ENCODE data around the gene VTCN1.

VTCN1 gene

GRCh38 chr1:117143871-117144270 lies 66.9 kb downstream of the VTCN1 start:
- Histone ChIP-seq H3K36me3 (ENCODE audit: control insufficient read depth, insufficient read depth, low read length) (no peaks in the 10 kb centered on the region), H3K27ac (ENCODE audit: low read depth, low read length, severe bottlenecking) (no peak overlapping the region), H3K4me1 (ENCODE audit: control insufficient read depth, insufficient read depth, low read length, poor library complexity, severe bottlenecking) (peaks cover 14% of the 10 kb centered on the region), H3K9me3 (ENCODE audit: control insufficient read depth, low read length) (no peaks in the 10 kb centered on the region), H3K4me3 (ENCODE audit: extremely low read depth, insufficient read depth, low read length, poor library complexity, severe bottlenecking) (no peak overlapping the region)
- 86% methylated on average over 2 of the region's 3 CpGs; no CpG with 5 or more reads in 1 of the 2 experiments for WGBS, 2 experiments (ENCODE audit: insufficient coverage in 2 of 2)

- Histone ChIP-seq H3K36me3 (ENCODE audit: control insufficient read depth, insufficient read depth, low read length) (no peaks in the 10 kb centered on the region), H3K9me3 (ENCODE audit: control insufficient read depth, low read length) (no peaks in the 10 kb centered on the region), H3K4me3 (ENCODE audit: extremely low read depth, insufficient read depth, low read length, poor library complexity, severe bottlenecking) (no peak overlapping the region), H3K4me1 (ENCODE audit: control insufficient read depth, insufficient read depth, low read length, poor library complexity, severe bottlenecking) (peaks cover 14% of the 10 kb centered on the region), H3K27ac (ENCODE audit: low read depth, low read length, severe bottlenecking) (no peak overlapping the region)
These were observed 67.6 kb downstream of the VTCN1 start for GRCh38 chr1:117143172-117143571.

GRCh38 chr1:117142200-117142599 lies 68.5 kb downstream of the VTCN1 start:
- peak overlapping the region; percentile 36 for H3K27ac ChIP-seq (ENCODE audit: low read depth, low read length, severe bottlenecking)
- no peaks in the 10 kb centered on the region for H3K36me3 ChIP-seq (ENCODE audit: control insufficient read depth, insufficient read depth, low read length)
- H3K4me3 ChIP-seq (ENCODE audit: extremely low read depth, insufficient read depth, low read length, poor library complexity, severe bottlenecking): no peak overlapping the region
- no CpG with 5 or more reads among the region's 2 CpGs for WGBS, 2 experiments (ENCODE audit: insufficient coverage in 2 of 2)
- H3K4me1 ChIP-seq (ENCODE audit: control insufficient read depth, insufficient read depth, low read length, poor library complexity, severe bottlenecking): peaks cover 14% of the 10 kb centered on the region
- no peaks in the 10 kb centered on the region for H3K9me3 ChIP-seq (ENCODE audit: control insufficient read depth, low read length)

- Histone ChIP-seq H3K27ac (ENCODE audit: low read depth, low read length, severe bottlenecking) (no peak overlapping the region), H3K4me3 (ENCODE audit: extremely low read depth, insufficient read depth, low read length, poor library complexity, severe bottlenecking) (no peak overlapping the region), H3K4me1 (ENCODE audit: control insufficient read depth, insufficient read depth, low read length, poor library complexity, severe bottlenecking) (peaks cover 9% of the 10 kb centered on the region), H3K9me3 (ENCODE audit: control insufficient read depth, low read length) (no peaks in the 10 kb centered on the region), H3K36me3 (ENCODE audit: control insufficient read depth, insufficient read depth, low read length) (no peaks in the 10 kb centered on the region)
- 100% methylated on average over 1 of the region's 1 CpG; no CpG with 5 or more reads in 1 of the 2 experiments for WGBS, 2 experiments (ENCODE audit: insufficient coverage in 2 of 2)
These were observed 72.2 kb downstream of the VTCN1 start for GRCh38 chr1:117138561-117138960.

- Histone ChIP-seq H3K4me3 (ENCODE audit: extremely low read depth, insufficient read depth, low read length, poor library complexity, severe bottlenecking) (no peak overlapping the region), H3K36me3 (ENCODE audit: control insufficient read depth, insufficient read depth, low read length) (no peaks in the 10 kb centered on the region), H3K4me1 (ENCODE audit: control insufficient read depth, insufficient read depth, low read length, poor library complexity, severe bottlenecking) (peaks cover 5% of the 10 kb centered on the region), H3K27ac (ENCODE audit: low read depth, low read length, severe bottlenecking) (no peak overlapping the region), H3K9me3 (ENCODE audit: control insufficient read depth, low read length) (no peaks in the 10 kb centered on the region)
- WGBS, 2 experiments (ENCODE audit: insufficient coverage in 2 of 2): 88 to 100% methylated on average over 2 of the region's 3 CpGs
These were observed 72.6 kb downstream of the VTCN1 start for GRCh38 chr1:117138106-117138505.

GRCh38 chr1:117137281-117137855 lies 73.4 kb downstream of the VTCN1 start:
- WGBS, 2 experiments (ENCODE audit: insufficient coverage in 2 of 2): 71 to 83% methylated on average over 1 of the region's 3 CpGs

GRCh38 chr1:117136749-117137148 lies 74.0 kb downstream of the VTCN1 start:
- Histone ChIP-seq H3K36me3 (ENCODE audit: control insufficient read depth, insufficient read depth, low read length) (no peaks in the 10 kb centered on the region), H3K4me3 (ENCODE audit: extremely low read depth, insufficient read depth, low read length, poor library complexity, severe bottlenecking) (no peak overlapping the region), H3K9me3 (ENCODE audit: control insufficient read depth, low read length) (no peaks in the 10 kb centered on the region), H3K27ac (ENCODE audit: low read depth, low read length, severe bottlenecking) (no peak overlapping the region), H3K4me1 (ENCODE audit: control insufficient read depth, insufficient read depth, low read length, poor library complexity, severe bottlenecking) (no peaks in the 10 kb centered on the region)
- 0 to 57% methylated on average over 1 of the region's 2 CpGs for WGBS, 2 experiments (ENCODE audit: insufficient coverage in 2 of 2)

More at GRCh38 chr1:117137281-117137855, 73.4 kb downstream of the VTCN1 start:
- H3K27ac ChIP-seq (ENCODE audit: low read depth, low read length, severe bottlenecking): no peak overlapping the region
- no peaks in the 10 kb centered on the region for H3K9me3 ChIP-seq (ENCODE audit: control insufficient read depth, low read length)
- H3K4me3 ChIP-seq (ENCODE audit: extremely low read depth, insufficient read depth, low read length, poor library complexity, severe bottlenecking): no peak overlapping the region
- H3K36me3 ChIP-seq (ENCODE audit: control insufficient read depth, insufficient read depth, low read length): no peaks in the 10 kb centered on the region
- H3K4me1 ChIP-seq (ENCODE audit: control insufficient read depth, insufficient read depth, low read length, poor library complexity, severe bottlenecking): peaks cover 3% of the 10 kb centered on the region

GRCh38 chr1:117135329-117135728 lies 75.4 kb downstream of the VTCN1 start:
- H3K4me1 ChIP-seq (ENCODE audit: control insufficient read depth, insufficient read depth, low read length, poor library complexity, severe bottlenecking): no peaks in the 10 kb centered on the region
- H3K4me3 ChIP-seq (ENCODE audit: extremely low read depth, insufficient read depth, low read length, poor library complexity, severe bottlenecking): no peak overlapping the region
- H3K36me3 ChIP-seq (ENCODE audit: control insufficient read depth, insufficient read depth, low read length): no peaks in the 10 kb centered on the region
- H3K27ac ChIP-seq (ENCODE audit: low read depth, low read length, severe bottlenecking): no peak overlapping the region
- H3K9me3 ChIP-seq (ENCODE audit: control insufficient read depth, low read length): no peaks in the 10 kb centered on the region
- WGBS, 2 experiments (ENCODE audit: insufficient coverage in 2 of 2): 11% methylated on average over 1 of the region's 2 CpGs; no CpG with 5 or more reads in 1 of the 2 experiments

GRCh38 chr1:117130526-117130925 lies 80.2 kb downstream of the VTCN1 start:
- no peak overlapping the region for H3K27ac ChIP-seq (ENCODE audit: low read depth, low read length, severe bottlenecking)
- H3K9me3 ChIP-seq (ENCODE audit: control insufficient read depth, low read length): no peaks in the 10 kb centered on the region
- H3K4me3 ChIP-seq (ENCODE audit: extremely low read depth, insufficient read depth, low read length, poor library complexity, severe bottlenecking): no peak overlapping the region
- H3K36me3 ChIP-seq (ENCODE audit: control insufficient read depth, insufficient read depth, low read length): no peaks in the 10 kb centered on the region
- WGBS, 2 experiments (ENCODE audit: insufficient coverage in 2 of 2): 82 to 100% methylated on average over 1 of the region's 4 CpGs
- no peaks in the 10 kb centered on the region for H3K4me1 ChIP-seq (ENCODE audit: control insufficient read depth, insufficient read depth, low read length, poor library complexity, severe bottlenecking)

- no peaks in the 10 kb centered on the region for H3K4me1 ChIP-seq (ENCODE audit: control insufficient read depth, insufficient read depth, low read length, poor library complexity, severe bottlenecking)
- WGBS, 2 experiments (ENCODE audit: insufficient coverage in 2 of 2): 63 to 64% methylated on average over 2 of the region's 5 CpGs
- H3K27ac ChIP-seq (ENCODE audit: low read depth, low read length, severe bottlenecking): no peak overlapping the region
- no peaks in the 10 kb centered on the region for H3K36me3 ChIP-seq (ENCODE audit: control insufficient read depth, insufficient read depth, low read length)
- no peaks in the 10 kb centered on the region for H3K9me3 ChIP-seq (ENCODE audit: control insufficient read depth, low read length)
- H3K4me3 ChIP-seq (ENCODE audit: extremely low read depth, insufficient read depth, low read length, poor library complexity, severe bottlenecking): no peak overlapping the region
These were observed 82.2 kb downstream of the VTCN1 start for GRCh38 chr1:117128323-117129079.

- Histone ChIP-seq H3K27ac (ENCODE audit: low read depth, low read length, severe bottlenecking) (no peak overlapping the region), H3K36me3 (ENCODE audit: control insufficient read depth, insufficient read depth, low read length) (no peaks in the 10 kb centered on the region), H3K4me1 (ENCODE audit: control insufficient read depth, insufficient read depth, low read length, poor library complexity, severe bottlenecking) (no peaks in the 10 kb centered on the region), H3K4me3 (ENCODE audit: extremely low read depth, insufficient read depth, low read length, poor library complexity, severe bottlenecking) (no peak overlapping the region), H3K9me3 (ENCODE audit: control insufficient read depth, low read length) (no peaks in the 10 kb centered on the region)
These were observed 82.9 kb downstream of the VTCN1 start for GRCh38 chr1:117127795-117128194.

All from mesodermal cell (in vitro differentiated cells).